Keratinocyte (primary cell): ENCODE results near the gene SMCO3.

Source experiments
- CTCF ChIP-seq, 3 experiments: IDR thresholded peaks in 1 of 3; conservative IDR thresholded peaks in 1 of 3; optimal IDR thresholded peaks in 1 of 3; 2 replicates in 2 of 3; 3 replicates in 1 of 3; pipeline versions ENCODE3 to v1.5.1; 2011; ENCODE audit warnings: low read length in 3 of 3, mild to moderate bottlenecking in 3 of 3, moderate library complexity in 2 of 3, control low read depth in 1 of 3, inconsistent platforms in 1 of 3; ENCODE audit not compliant: insufficient read depth in 2 of 3; ENCODE audit errors: extremely low read depth in 1 of 3
- EZH2 ChIP-seq: IDR thresholded peaks from one replicate; pipeline ENCODE4 v1.6.1; 2012; ENCODE audit warnings: inconsistent platforms, mild to moderate bottlenecking, low read length, moderate library complexity

GRCh38 chr12:14827043-14827442, 13.1 kb upstream of the SMCO3 start:
- no peak for TF ChIP-seq EZH2
- TF ChIP-seq CTCF (optimal IDR thresholded peaks at IDR 0.05 in 1 of 3, IDR thresholded peaks at IDR 0.05 in 1 of 3, conservative IDR thresholded peaks at IDR 0.05 in 1 of 3; ENCODE audit: extremely low read depth in 1 of 3, insufficient read depth in 2 of 3, low read length in 3 of 3) = no peak
